GM18870 (cell line): ENCODE data around the gene TTC38.

Source experiments
- ATAC-seq: cut with Tn5 transposase; IDR thresholded peaks from one replicate; pipeline ENCODE4 v1.9.1; 2021; ENCODE audit warnings: moderate library complexity; ENCODE audit not compliant: unreplicated experiment

The TTC38 gene

GRCh38 chr22:46267431-46268279 lies at the start of gene TTC38:
TSS of gene TTC38 (plus strand) at chr22:46268008. CDS start at chr22:46268040, 32 bp downstream.
- ATAC-seq: no peak

GRCh38 chr22:46219636-46220035 lies 48.2 kb upstream of the TTC38 start:
- ATAC-seq: no peak

- ATAC-seq: no peak
These were observed 46.9 kb upstream of the TTC38 start for GRCh38 chr22:46220921-46221320.

- ATAC-seq: no peak
These were observed 43.5 kb upstream of the TTC38 start for GRCh38 chr22:46224044-46224897.

- no peak for ATAC-seq
These were observed 42.9 kb upstream of the TTC38 start for GRCh38 chr22:46224898-46225290.

- ATAC-seq: no peak
These were observed 42.2 kb upstream of the TTC38 start for GRCh38 chr22:46225631-46226030.

- ATAC-seq: no peak
These were observed 41.2 kb upstream of the TTC38 start for GRCh38 chr22:46226577-46226976.

- no peak for ATAC-seq
These were observed 38.1 kb upstream of the TTC38 start for GRCh38 chr22:46229701-46230100.

- no peak for ATAC-seq
These were observed 37.4 kb upstream of the TTC38 start for GRCh38 chr22:46230262-46230901.

- no peak for ATAC-seq
These were observed 34.6 kb upstream of the TTC38 start for GRCh38 chr22:46233231-46233630.

GRCh38 chr22:46234969-46235368 lies 32.8 kb upstream of the TTC38 start:
- no peak for ATAC-seq

- no peak for ATAC-seq
These were observed 30.2 kb upstream of the TTC38 start for GRCh38 chr22:46237453-46238124.

- no peak for ATAC-seq
These were observed 29.3 kb upstream of the TTC38 start for GRCh38 chr22:46238541-46238940.

- no peak for ATAC-seq
These were observed 28.4 kb upstream of the TTC38 start for GRCh38 chr22:46239261-46240048.

GRCh38 chr22:46240073-46240472 lies 27.7 kb upstream of the TTC38 start:
- no peak for ATAC-seq

GRCh38 chr22:46240506-46240905 lies 27.3 kb upstream of the TTC38 start:
- ATAC-seq: no peak

- no peak for ATAC-seq
These were observed 26.9 kb upstream of the TTC38 start for GRCh38 chr22:46240907-46241306.

- ATAC-seq: no peak
These were observed 26.3 kb upstream of the TTC38 start for GRCh38 chr22:46241396-46242007.

- no peak for ATAC-seq
These were observed 25.7 kb upstream of the TTC38 start for GRCh38 chr22:46242076-46242475.

GRCh38 chr22:46244771-46245170 lies 23.0 kb upstream of the TTC38 start:
- ATAC-seq: no peak
